HG02970 (cell line): ENCODE data around the gene CYFIP1.
"Not testable (repeated sequence)": the region's sequence is repeated elsewhere in the genome, so short reads cannot be mapped to it uniquely, and the experiment has no call there.

ENCODE experiments used
- ATAC-seq: cut with Tn5 transposase; IDR thresholded peaks from one replicate; pipeline ENCODE4 v1.9.1; 2021; ENCODE audit warnings: mild to moderate bottlenecking, moderate library complexity, moderate number of reproducible peaks; ENCODE audit not compliant: unreplicated experiment, low FRiP score

CYFIP1 gene

DNA sequence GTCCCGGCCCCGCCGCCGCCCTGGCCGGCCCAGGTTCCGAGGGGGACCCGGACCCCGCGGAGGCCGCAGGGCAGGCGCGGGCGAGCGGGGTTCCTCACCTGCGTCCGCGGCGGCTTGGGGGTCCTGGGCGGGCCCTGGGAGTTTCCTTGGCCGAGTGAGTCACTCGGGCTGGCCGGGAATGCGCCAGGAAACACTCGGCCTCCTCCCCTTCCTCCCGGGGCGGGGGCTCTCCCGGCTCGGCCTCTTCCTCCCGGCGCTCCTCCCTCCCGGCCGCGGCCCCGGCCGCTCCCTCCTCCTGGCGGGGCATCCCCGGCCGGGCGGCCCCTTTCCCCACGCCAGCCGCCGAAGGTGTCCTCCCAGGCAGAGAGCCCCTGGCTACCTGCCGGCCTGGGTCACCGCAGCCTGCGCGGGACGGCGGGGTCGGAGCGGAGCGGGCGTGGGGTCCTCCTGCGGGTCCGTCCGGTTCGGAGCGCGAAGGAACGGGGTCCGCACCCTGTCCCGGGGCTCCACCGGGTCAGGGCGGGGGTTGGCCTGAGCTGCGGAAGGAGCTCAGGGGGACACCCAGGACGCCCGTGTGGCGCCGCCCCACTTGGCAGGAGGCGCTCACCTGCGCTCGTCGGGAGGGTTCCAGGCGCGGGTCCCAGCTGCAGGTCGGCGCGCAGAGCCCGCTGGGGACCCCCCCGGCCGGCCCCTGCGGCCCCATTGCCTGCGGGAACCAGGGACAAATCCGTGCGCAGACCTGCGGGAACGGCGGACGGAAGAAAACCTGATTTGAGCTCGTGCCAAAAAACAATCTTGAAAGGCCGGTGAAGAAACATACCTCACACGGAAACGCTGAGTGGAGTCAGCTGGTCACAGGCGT is at the start of gene CYFIP1:
TSS of gene CYFIP1 (minus strand) at position 180 of the 862 bp plus-strand sequence. CDS start 33,083 bp downstream, outside the sequence.
- ATAC-seq, result peak; percentile 50

DNA sequence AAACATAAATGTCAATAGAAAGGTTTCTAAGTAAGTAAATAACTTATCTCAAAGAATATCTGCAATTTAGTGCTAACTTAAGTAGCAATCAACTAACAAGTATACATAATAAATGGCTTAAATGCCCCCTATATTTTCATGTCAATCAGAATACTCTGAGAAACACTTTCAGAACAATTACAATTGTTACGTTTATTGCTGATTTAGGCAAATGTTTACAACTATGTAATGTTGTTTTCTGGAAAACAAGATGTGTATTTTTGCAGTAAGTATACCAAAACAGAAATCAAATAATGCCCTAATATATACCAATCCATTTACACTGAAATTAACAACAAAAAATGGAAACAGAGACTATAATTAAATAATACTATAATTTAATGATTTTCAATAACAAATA is 46.0 kb upstream of the CYFIP1 start:
- no peak for ATAC-seq

DNA sequence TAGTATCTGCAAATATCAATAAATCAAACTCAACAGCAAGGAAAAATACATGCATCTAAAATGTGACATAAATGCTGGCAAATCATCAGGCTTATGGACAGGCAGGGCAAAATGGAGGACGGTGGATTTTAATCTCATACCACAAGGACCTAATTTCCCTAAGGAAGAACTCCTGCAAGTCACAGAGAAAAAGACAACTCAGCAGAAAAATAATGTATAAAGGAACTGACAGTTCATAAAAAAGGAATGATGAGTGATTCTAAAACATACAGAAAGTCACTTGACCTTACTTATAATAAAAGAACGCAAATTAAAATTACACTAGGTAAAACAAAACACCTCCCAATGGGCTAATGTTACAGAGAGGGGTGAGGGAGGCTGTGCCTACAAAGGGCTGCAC is 42.0 kb upstream of the CYFIP1 start:
- no peak for ATAC-seq

DNA sequence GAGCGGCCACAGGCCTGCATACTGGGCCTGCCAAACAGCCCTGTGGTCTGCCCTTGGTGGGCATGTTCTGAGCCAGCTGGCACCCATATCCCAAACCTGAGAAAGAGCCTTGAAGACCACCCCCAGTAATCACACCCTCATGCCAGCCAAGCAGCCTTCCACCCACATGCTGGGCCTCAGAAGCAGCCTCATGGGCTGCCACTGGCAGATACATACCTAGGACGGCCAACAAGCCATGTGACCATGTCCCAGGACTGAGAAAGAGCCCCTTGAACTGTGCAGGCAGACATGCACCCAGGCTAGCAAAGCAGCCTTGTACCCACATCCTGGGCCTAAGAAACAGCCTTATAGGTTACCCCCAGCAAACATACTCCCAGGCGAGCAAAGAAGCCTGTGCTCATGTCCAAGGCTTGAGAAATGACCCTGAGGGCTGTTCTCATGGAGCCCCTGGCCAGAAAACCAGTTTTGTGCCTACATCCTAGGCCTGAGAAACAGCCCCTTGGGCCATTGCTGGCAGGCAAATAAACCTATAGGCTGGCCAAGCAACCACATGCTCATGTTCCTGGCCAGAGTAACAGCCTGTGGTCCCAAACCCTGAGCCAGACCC is 34.3 kb upstream of the CYFIP1 start:
- no peak for ATAC-seq

DNA sequence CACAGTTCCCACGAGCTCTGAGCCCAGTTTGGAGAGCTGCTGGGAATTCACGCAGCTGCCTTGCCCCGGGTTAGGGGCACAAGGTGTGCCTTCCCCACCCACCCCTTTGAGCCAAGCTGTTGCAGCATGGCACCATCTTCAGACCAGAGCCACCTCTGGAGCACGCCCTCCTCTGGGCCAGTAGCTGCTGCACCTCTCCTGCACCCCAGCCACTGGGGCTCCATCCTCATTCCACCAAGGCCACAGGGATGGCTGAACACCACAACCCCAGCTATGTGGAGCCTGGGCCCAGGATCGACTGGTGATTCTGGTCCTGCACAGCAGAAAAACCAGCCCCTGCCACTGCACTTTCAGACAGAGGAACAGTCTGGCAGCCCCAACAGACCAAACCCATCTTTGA is 33.5 kb upstream of the CYFIP1 start:
- no peak for ATAC-seq

DNA sequence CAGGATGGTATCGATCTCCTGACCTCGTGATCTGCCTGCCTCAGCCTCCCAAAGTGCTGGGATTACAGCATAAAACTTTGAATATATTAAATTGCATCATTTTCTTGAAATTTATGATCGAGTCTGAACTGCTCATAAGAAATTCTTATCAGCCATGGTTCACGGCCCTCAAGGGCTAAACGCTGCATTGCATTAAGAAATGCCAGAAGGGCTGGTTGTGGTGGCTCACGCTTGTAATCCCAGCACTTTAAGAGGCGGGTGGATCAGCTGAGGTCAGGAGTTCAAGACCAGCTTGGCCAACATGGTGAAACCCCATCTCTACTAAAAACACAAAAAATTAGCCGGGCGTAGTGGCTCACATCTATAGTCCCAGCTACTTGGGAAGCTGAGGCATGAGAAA is 32.4 kb upstream of the CYFIP1 start:
- not testable (repeated sequence) for ATAC-seq

DNA sequence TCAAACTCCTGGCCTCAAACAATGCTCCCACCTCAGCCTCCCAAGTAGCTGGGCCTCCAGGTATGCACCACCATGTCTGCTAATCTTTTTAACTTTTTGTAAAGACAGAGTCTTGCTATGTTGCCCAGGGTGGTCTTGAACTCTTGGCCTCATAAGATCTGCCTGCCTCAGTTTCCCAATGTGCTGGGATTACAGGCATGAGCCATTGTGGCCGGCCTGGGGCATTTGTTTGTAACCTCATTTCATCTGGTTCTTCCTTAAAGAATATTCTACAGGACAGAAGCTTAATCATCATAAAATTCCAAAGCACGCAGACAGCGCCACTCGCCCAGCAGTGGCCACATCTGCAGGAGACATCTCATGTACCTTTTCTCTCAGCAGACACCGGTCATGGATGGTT is 23.6 kb upstream of the CYFIP1 start:
- ATAC-seq, result no peak

DNA sequence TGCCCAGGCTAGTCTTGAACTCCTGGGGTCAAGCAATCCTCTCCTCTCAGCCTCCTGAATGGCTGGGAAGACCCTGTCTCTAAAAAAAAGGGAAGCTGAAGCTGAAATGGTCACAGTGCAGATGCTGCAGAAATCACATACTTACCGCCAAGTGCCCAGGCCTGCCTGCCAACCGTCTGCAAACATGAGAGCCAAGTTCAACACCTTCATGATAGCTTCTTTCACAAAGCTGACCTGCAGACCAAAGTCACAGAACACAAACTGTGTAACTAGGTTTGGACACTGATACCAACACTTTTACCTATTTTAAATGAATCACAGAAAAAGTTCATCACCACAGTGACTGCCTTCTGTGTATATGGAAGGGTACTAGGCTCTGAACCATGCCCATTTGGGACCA is 22.8 kb upstream of the CYFIP1 start:
- no peak for ATAC-seq

DNA sequence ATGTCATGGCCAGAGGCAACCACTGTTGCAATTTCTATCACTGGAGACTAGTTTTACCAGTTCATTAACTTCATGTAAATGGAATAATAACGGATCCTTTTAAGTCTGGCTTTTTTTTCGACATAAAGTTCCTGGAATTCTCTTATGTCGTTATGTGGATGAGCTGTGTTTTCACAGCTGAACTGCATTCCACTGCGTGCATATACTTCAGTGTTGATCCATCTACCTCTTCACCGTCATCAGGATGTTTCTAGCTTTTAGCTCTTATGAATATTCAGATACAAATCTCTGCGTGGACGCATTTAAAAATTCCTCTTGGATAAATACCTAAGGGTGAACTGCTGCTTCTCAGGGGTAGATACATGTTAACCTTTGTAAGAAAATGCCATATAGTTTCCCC is 15.6 kb upstream of the CYFIP1 start:
- ATAC-seq, result no peak

DNA sequence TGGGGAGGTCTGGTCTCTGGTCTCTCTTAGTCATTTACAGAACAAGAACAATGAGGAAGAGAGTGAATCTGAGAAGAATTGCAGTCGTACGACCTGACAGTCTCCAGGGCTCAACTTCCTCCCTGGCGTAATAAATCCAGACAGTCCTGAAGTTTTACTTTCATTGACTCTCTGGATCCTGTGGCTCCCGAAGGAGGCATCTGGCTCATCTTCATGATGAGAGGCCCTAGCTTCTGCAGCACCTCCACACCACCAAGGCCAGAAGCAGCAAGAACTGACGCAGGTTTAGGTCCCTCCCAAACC is 11.8 kb upstream of the CYFIP1 start:
- no peak for ATAC-seq

DNA sequence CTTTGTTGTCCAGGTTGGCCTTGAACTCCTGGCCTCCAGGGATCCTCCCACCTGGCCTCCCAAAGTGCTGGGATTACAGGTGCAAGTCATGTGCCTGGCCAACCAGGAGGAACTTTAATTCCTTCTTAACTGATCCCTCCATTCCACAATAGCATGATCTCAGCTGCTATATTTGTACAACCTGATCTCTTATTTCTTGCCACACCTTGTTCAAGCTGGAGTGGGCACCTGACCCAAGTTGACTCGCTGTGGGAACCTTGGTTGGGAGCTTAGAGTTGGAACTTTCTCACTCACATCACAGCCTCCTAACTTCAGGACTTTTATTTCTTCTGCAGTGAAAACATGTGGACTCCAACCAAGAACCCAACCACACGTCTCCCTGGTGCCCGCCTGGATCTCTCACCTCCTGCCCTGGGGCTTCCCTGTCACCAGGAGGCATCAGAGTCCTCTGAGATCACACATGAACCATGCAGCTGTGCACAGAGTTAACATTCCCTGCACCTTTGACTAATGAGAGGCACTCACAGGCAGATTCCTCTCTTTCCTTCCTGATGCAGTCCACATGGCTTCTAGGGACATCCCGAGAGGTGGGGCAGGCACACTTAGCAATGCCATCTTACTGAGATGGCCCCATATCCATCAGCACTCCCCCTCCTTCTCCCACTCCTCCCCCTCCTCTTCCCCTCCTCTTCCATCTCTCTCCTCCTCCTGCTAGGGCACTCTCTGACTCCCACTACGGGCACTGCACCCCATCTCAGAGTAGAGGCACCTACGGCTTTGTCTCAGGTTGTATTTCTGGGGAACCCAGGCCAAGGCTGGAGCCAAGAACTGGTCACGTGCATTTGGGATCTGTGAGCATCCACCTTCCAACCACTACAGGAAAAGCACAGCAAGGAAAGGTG is 9.7 kb upstream of the CYFIP1 start:
- ATAC-seq, result no peak

DNA sequence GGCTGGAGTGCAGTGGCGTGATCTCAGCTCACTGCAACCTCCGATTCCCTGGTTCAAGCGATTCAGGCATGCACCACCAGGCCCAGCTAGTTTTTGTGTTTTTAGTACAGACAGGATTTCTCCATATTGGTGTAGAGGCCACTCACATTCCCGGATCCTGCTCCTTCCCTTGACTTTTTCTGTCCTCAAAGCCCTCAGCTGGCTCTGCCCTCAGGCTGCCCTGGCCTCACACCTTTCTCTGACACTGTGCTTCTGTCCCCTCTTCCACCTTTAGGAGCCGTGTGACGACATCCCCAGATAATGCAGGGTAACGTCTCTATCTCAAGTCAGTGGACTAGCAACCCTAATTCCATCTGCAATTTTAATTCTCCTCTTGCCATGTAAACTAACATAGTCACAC is 8.6 kb upstream of the CYFIP1 start:
- ATAC-seq, result no peak

DNA sequence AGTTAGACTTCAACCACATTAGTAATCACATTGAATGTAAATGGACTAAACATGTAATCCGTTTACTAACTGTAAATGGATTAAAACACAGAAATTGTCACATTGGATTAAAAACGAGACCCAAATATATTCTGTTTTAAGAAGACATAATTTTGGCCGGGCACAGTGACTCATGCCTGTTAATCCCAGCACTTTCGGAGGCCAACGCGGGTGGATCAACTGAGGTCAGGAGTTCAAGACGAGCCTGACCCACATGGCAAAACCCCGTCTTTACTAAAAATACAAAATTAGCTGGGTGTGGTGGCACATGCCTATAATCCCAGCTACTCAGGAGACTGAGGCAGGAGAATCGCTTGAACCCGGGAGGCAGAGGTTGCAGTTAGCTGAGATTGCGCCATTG is 1.8 kb upstream of the CYFIP1 start:
- not testable (repeated sequence) for ATAC-seq

DNA sequence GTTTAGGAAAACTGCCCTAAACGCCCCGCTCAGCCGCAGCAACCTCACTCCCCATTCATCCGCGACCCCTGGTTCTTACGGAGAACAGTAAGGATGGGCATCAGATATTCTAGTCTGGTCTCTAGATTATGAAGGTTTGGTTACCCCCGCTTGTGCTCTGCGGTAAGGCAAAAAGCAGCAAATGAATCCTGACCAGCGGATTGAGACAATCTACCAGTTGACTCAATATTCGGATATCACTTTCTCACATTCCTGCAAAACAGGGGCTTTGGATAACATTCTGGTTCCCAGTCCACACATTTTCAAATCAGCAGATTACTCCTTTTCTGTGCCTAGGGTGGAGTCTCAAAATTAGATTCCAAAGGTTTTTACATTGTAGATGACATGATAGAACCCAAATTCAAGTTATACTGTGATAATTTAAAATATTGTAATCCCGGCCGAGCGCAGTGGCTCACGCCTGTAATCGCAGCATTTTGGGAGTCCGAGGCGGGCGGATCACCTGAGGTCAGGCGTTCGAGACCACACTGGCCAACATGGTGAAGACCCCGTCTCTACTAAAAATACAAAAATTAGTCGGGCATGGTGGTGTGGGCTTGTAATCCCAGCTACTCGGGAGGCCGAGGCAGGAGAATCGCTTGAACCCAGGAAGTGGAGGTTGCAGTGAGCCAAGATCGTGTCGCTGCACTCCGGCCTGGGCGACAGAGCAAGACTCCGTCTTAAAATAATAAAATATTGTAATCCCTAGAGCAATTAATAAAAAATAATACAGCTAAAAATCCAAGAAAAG is 1.1 kb upstream of the CYFIP1 start:
- no peak for ATAC-seq

DNA sequence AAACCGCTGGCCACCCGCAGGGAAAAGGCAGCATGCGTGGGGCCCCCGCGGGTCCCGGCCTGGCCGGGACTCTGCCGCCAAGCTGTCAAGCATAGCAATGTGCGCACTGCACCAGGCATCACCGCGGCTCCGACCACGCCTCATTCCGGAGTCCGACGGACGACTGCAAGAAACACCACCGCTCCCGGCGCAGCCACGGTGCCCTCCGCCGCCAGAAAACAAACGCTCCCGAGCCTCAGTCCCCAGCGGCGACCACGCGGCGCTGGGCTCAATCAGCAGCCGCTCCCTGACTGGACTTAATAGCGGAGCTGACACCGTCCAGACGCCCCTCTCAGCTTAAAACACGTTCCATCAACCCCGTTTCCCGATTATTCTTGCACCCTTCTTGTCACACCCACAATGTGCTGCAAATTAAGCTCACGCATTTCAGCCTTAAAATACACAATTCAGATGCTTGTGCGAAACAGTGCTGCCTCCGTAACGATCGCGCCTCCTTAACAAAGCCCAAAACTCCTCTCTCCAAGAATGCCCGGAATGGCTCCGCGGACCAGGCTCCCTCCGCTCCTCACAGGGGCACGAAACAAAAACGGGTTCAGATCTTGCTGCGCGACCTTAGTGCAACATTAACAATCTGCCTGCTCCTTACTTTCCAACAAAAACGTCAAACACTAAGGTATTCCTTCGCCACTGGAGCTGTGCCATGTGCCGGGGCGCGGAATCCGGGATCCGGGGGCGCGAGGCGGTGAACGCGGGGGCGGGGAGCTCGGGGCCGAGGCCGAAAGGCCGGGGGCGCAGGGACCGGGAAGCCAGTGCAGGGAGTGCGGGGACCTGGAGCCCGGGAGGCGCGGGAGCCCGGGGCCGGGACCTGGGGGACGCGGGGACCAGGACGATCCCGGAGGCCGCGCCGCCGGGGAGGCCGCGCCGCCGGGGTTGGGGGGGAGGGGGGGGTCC is 655 bp downstream of the CYFIP1 start:
- ATAC-seq, result no peak

DNA sequence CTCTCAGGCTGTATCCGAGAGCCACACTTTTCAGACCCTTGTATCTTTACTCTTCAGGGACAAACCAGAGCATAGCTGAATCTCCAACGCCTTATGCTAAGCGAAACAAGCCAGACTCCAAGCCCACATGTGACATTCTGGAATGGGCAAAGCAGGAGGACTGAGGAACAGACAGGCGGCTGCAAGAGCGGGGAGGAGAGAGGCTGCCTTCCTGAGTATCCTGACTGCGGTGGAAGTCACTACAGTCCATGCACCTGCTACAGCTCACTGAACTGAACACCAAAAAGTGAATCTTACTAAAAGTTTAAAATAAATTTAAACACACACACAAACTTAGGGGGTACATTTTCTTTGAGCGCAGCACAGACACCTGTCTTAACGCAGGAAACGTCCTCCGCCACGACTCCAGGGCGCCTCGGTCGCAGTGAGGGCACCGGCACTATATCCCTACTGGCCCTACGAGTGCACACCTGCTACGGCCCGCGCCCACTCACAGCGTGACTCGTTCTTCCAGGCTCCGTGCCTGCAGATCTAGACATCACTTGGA is 1.4 kb downstream of the CYFIP1 start:
- no peak for ATAC-seq

DNA sequence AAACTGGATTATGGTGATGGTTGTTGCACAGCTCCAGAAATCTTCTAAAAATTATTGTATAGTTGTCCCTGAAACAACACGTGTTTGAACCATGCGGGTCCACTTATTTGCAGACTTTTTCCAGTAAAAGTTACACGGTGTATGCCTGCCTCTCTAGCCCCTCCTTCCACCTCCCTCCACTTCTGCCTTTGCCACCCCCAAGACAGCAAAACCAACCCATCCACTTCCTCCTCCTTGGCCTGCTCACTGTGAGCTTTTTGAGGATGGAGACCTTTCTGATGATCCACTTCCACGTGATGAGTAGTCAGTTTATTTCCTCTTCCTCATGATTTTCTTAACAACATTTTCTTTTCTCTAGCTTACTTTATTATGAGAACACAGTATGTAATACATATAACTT is 5.4 kb downstream of the CYFIP1 start:
- ATAC-seq, result no peak

DNA sequence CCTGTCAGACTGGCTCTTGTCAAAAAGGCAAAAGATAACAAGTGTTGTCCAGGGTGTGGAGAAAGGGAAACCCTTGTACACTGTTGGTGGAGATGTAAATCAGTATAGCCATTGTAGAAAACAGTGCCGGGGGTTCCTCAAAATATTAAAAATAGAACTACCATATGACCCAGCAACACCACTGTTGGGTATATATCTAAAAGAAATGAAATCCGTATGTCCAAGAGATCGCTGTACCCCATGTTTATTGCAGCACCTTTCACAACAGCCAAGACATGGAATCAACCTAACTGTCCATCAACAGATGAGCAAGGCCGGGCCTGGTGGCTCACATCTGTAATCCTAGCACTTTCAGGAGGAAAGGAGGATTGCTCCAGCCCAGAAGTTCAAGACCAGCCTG is 6.2 kb downstream of the CYFIP1 start:
- ATAC-seq, result no peak

DNA sequence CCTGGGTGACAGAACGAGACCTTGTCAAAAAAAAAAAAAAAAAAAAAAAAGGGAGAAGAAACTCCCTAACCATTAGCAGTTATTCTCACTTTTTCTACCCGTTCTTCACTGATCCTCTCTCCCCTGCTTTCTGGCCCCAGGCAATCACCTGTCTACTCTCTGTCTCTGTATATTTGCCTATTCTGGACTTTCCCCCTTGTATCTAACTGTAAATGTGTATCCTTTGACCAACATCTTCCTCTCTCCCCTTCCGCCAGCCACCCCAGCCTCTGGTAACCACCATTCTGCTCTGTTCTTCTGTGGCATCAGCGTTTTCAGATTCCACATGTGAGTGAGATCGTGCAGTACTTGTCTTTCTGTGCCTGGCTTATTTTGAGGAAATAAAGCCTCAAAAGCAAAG is 6.9 kb downstream of the CYFIP1 start:
- ATAC-seq, result no peak
